NCI-H2081 (cell line): ENCODE results near the gene QRFPR.
"Not testable (repeated sequence)": the region's sequence is repeated elsewhere in the genome, so short reads cannot be mapped to it uniquely, and the experiment has no call there.

ENCODE experiments used
- DNase-seq, 2 experiments: peaks; one replicate each; lab custom pipeline; 2025; lab: John Stamatoyannopoulos, UW

Gene QRFPR

DNA sequence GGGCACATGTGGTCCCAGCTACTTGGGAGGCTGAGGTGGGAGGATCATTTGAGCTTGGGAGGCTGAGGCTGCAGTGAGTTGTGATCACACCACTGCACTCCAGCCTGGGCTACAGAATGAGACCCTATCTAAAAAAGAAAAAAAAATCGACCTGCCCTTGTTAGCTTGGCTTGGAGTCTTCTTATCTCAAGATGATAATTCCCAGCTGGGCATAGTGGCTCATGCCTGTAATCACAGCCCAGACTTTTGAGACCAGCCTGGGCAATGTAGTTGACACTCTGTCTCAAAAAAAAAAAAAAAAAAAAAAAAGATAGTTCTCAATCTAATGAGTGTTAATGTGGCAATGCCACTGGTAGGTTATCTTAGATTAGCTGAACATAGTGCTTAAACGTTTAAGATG, 41.0 kb downstream of the QRFPR start:
- DNase-seq: no peak

DNA sequence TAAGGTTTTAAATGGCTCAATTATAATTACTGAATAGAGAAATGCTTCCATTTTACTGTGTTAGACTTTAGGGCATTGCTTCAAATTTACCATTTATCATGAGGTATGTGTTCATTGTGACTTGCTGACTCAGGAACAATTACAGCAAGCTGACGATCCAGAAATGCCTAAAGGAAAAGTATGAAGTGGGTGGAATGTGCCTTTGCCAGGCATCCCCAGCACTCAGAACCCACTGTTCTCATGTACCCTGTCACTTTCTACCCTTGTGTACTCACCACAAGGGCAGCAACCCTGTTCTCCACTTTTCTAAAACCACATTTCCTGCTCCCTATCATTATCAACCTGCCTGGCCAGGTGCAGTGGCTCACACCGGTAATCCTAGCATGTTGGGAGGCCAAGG, 41.5 kb downstream of the QRFPR start:
- DNase-seq: no peak

DNA sequence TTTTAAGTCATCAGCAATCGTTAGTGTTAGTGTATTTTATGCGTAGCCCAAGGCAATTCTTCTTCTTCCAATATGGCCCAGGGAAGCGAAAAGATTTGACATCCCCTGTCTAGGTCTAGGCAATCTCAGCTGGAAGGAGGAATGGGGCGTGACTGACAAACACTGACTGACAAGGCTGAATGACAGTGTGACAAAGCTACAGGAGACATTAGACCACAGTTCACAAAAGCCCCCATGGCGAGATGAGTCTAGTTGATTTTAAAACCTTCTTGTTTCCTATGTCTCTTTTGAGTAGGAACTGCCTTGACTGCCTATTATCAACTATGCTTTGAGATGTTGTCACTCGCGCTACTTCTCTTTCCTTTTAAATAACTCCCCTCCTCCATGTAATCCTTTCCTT, 42.3 kb downstream of the QRFPR start:
- no peak for DNase-seq

DNA sequence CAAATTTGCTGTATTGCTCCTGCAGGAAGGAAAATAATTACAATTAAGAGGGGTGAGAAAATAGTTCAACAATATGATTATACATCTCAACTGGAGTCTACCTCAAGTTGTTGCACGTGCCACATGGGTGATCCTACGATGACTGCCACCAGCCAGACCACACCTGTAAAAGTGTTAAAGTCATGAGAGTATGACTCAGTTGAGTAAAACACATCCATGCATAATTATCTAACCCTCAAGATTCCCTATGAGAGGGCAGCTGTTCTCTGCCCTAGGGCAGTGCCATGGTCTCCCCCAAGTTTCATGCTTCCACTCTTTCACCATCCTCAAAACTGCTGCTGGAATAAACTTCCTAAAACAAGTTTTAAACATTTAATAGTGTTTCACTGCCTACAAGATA, 44.1 kb downstream of the QRFPR start:
- no peak for DNase-seq

DNA sequence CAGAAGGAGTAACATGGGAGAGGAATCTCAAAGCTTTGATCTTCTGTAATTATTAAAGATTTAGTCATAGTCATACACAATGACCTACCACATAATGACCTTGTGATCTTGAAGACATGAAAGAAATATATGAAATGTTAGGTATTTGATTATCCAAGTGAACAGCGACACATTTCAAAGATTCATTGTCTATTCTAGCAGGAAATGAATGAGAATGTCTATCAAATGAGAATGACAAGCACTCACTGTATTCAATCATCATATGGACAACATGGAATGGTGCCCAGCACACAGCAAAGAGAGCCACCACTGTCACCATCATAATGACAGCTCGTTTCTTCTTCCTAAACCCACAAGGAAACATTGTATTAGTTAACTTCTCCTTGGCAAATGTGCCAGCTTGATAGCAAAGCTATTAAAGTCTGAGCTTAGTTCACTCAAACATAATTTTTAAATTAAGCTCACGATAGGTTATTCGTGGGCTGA, 50.6 kb downstream of the QRFPR start:
- no peak for DNase-seq

DNA sequence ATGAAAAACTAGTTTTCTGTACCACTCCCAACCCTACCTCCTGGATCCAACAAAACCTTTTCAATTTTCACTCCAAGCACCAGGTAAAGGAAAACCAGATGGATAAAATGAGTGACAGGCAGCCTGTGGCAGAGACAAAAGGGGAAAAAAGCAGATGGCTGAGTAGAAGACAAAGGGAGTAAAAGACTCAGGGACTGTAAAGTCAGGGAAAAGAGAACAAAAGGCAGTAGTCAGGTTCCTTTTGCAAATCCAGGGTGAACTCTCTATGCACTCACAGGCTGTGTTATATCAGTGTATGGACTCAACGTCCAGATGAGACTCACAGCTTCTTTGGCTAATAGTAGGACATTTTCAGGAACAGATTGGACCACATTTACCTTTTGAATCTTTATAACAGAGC, 54.2 kb downstream of the QRFPR start:
- DNase-seq: no peak

DNA sequence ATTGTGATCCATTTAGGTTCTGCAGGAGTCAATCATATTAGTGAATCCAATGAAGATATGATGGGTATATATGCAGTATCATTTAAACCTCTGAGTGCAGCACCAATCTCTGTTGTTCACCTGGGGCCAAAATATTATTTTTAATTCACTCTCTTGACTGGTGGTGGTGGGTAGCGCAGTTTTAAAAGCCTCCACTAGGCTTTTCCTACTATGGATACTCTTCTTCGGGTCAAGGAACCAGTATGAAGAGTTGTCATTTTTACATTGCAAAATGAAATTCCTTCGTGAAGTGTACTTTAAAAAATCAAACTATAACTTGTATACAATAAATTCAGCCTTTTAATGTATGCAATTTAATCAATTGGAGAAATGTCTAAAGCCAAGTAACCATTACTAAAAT, 56.5 kb downstream of the QRFPR start:
- DNase-seq: no peak

DNA sequence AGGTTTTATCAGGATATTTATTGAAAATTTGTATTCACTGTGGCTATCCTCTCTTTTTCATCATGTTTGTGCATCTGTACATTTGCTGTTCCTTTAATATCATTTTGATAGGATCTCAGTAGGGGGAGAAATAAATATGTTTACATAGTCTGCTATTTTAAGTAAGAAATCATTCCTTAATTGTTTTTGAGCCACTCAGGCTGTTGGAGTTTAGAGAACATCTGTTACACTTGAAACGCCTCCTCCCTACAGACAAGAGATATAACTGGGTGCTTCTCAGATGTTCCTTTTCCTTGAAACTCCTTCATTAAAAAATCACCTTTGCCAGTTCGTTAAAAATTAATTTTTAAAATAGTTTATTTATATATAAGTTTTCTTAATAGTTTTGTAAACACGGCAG, 59.4 kb downstream of the QRFPR start:
- DNase-seq: peak; percentile 4 to 44

DNA sequence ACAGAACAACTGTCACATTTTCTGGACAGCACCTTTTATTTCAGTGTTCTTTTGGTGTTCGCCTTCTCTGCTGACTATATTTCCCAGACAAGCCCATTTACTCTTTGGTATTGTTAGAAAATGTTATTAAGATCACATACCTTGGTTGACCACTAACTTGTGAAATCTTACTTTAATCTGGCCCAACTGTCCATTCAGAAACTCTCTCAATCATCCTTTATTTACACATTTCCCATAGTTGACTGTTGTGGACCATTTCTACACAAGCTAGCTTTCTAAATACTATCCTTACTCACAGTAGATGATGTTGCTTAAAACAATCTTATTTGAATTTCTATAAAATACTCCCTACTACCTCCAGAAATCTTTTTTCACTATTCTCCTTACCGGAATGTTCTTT, 64.7 kb downstream of the QRFPR start:
- no peak for DNase-seq

DNA sequence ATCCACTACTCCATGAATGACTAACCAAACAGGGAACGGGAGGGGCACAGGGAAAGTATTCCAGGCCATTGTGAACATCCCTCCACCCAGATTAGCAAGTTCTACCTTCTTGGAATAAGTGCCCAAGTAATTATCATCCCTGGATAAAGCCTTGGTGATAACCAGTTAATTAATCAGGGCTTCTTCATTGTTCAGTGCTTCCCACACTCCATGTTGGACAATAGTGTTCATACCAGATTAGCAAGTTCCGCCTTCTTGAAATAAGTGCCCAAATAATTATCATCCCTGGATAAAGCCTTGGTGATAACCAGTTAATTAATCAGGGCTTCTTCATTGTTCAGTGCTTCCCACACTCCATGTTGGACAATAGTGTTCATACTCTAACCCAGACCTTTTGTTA, 67.4 kb downstream of the QRFPR start:
- DNase-seq: not testable (repeated sequence)

DNA sequence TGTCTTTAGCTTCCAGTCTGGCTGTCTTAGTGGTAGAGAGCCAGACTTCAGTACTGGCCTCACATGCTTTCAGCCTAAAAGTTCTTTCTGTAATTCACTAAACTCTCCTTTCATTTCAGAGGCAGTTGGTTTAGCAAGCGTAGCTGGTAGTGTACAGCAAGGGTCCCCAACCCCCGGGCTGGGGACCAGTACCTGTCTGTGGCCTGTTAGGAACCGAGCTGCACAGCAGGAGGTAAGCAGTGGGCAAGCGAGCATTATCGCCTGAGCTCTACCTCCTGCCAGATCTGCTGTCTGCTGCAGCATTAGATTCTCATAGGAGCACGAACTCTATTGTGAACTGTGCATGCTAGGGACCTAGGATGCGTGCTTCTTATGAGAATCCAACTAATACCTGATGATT, 72.0 kb downstream of the QRFPR start:
- DNase-seq: no peak

DNA sequence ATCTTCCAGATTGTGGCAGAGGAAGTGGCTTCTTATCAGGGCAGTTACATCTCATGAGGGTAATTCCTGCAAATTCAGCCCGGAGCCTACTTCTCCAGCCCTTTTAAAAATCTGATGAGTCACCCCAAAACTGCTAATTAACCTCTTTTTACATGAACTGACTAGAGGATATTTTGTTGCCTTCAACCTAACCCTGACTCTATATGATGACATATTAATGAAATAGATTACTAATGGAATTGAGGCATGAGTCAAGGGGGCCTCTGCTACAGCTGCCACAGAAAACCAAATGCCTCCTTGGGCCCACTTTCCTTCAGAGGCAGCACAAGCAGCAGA, 72.5 kb downstream of the QRFPR start:
- DNase-seq: no peak

DNA sequence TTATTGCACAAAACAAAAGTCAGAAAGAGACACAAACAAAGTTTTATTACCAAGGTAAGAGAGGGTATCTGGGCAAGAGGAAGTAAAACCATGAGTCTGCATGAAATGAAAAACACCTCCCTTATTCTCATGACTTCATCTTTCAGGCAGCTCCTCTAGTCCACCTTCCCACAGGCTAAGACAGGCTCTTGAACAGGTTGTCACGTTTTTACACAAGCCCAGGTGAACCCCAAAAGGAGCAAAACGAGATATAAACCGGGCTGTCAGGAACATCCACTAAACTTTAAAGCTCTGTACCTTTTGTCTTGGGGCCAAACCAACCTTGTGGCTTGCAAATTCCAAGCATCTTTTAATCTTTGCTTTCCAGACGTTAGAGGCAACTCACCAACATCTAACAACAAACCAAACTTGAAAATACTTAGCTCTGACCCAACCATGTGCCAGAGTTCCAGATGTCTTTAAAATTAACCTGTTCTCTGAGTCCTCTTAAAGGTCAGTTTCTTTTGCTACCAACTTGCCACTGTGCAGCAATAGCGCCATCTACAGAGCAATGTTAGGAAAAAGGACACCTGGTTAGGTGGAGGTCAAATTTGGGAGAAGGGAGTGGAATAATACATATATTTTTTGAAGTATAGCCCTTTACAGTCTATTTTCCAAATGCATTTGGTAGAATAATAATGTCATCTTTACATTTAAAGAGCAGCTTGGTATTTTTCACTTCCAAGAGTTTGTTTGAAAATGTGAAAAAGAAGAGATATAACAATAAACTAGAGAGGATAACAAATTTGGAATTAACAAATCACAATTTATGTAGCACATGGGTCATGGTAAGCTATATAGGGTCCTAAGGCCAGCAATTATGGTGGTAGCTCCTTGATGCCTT, 73.1 kb downstream of the QRFPR start:
- peak in 1 of 2 experiments; percentile 58 for DNase-seq

DNA sequence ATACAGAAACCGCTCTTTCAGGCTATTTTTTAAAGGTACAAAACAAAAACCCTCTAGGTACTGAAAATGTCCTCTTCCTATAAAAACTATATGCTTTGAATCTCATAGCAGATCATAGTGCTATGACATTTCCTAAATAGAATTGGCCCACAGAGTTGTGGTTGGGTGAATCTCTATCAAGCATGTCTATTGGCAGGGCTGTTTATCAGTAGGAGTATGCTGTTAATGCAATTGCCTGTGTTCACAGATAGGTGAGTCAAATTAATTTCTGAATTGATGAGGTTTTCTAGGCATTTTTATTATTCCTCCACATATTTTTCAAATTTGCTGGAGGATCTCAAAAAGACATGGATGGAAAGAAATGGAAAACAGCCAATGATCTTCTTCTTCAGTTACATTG, 73.9 kb downstream of the QRFPR start:
- DNase-seq: no peak

DNA sequence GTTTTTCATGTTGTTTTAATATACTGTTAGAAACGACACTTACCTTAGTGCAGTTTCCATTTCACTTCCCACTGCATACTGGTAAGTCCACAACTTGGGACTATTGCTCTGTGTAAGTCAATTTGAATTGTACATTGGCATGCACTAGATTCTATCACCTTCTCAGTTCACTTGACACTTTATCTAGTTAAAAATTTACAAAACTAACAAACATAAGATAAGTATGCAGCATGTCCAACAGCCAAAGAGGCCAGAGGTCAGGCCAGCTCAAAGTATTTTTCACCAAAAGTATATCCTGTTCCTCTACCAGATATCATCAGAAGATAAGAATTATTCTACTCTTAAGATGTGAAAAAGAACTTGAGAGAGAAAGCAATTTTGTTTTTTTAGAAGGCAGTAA, 75.9 kb downstream of the QRFPR start:
- DNase-seq: no peak

DNA sequence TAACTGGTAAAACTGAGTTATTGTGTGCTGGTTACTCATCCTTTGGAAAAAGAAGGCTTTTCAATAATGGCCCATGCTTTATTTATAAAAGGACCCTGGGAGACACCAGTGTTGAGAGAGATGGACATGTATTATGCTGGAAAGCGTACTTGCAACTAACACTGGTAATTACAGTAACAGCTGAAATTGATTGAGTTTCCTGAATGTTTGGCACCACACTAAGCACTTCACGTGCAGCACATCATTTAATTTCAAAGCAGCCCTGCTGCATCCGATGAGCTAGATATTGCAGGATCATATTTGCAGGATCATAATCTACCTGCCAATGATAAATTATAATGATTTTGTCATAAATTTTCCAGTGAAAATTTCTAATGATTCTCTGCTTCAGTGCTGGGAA, 81.5 kb downstream of the QRFPR start:
- DNase-seq: peak in 1 of 2 experiments; percentile 50

DNA sequence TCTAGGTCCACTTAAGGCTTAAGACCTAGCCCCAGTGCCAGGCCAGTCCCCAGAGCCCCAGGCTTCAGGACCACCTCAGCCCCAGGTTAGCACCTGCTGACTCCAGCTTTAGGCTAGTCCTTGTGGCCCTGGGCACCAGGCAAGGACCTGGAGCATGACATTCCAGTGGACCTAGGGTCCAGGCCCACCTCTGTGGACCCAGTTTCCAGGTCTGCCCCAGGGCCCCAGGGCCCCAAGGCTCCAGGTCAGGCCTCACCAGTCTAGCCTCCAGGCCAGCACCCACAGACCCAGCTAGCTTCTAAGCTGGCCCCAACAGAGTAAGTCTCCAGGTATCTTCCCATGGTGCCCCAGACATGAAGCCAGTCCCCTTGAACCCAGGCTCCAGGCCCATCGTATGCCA, 97.5 kb downstream of the QRFPR start:
- no peak for DNase-seq

DNA sequence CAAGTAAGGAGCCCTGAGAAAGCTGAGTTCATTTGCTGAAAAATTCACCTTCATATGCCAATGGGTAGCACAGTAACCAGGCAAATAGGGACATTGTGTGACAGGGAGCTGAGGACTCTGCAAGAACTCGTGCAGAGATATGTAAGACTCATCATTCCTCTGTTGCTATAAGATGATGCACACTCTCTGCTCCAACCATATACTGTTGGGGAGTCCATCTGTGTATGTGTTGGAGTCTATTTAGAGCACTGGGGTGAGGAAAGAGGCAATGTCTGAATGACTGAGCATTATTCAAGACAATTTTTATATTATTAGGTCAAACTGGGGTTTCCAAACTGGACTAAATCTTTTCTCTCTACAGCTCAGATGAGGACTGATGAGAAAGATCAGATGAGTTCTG, 100.4 kb downstream of the QRFPR start:
- no peak for DNase-seq

DNA sequence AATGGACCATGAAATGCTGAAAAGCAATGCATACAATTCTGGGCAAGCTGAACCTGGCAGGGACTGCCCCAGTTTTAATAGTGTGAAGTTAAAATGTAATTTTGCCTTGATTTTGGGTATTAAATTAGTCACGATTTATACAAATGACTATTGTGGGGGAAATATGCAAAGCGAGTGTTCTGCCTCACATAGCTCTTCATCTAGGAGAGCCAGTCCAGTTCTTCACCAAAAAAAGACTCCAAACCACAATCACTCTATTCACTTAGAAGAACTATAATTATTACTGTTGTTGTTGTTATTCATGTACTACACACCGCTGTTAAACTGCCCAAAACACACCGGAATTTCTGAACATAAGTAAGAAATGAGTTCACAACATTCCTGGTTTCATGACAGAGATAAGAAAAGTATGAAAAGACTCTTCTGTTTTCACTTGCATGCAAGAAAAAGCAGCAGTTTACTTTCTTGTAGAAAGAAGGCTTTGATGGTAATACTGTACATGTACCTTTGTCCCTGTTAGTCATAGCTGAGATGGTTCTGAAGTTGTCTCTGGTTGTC, 101.9 kb downstream of the QRFPR start:
- no peak for DNase-seq
